Measurements from ENCODE around the gene PTPRF.

DNA sequence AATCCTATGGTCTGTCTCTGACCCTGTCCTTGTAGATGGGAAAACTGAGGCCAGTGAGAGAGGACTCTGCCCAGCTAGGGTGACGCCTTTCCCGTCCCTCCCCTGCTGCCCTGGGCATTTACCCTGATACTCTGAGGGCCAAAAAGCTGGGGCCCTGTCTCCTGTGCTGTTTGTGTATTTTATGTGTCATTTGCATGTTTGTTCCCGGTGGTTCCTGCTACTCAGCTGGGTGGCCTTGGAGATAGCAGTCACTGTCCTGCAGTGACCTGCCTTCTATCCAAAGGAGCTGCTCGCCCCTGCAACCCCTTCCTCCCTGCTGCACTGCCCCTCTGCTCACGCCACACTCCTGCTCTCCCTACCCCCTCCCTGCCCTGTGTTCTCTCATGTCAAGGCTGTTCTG lies 78.1 kb downstream of the PTPRF start:
- TF ChIP-seq TARDBP (IDR thresholded peaks at IDR 0.05) (no peak), PKNOX1 (IDR thresholded peaks at IDR 0.05) (no peak), ARNT (IDR thresholded peaks at IDR 0.05) (no peak), BHLHE40 (IDR thresholded peaks at IDR 0.05; ENCODE audit: borderline replicate concordance) (no peak), SUZ12 (IDR thresholded peaks at IDR 0.05) (no peak), FOXM1 (IDR thresholded peaks at IDR 0.05; ENCODE audit: borderline replicate concordance) (no peak), ZNF384 (IDR thresholded peaks at IDR 0.05) (no peak), SP1 (IDR thresholded peaks at IDR 0.05) (no peak), HDGF (IDR thresholded peaks at IDR 0.05; ENCODE audit: borderline replicate concordance) (no peak), NFRKB (IDR thresholded peaks at IDR 0.05) (no peak), L3MBTL2 (conservative IDR thresholded peaks at IDR 0.05) (no peak), FOXA1 (IDR thresholded peaks at IDR 0.05) (no peak), ELF4 (IDR thresholded peaks at IDR 0.05) (no peak)

Data from HEK293T (cell line).